Stimulated activated naive B cell treated with anti-CD40 and anti-IgM and Interleukin-4, amounts not matched to agents 10 μg/mL and 1 μg/mL and 100 μg/mL, for 72 hours (primary cell): ENCODE data around the gene OGFOD2.

ENCODE experiments used
- ATAC-seq, 2 donors: fragments of 150-1000 bp; cut with Tn5 transposase; replicated peaks; 2 replicates each; pipeline ENCODE4 v1.10.0; 2021; ENCODE audit warnings: moderate library complexity in 1 of 2
- DNase-seq: peaks from one replicate; pipeline ENCODE4 v3.0.0; 2021
- H3K27ac Mint-ChIP-seq: one replicate; pipeline ENCODE4 v1.8.0; 2022; ENCODE audit warnings: mild to moderate bottlenecking, mixed read lengths
- H3K27me3 Mint-ChIP-seq, 2 donors: one replicate each; pipeline ENCODE4 v1.8.0; 2022; ENCODE audit warnings: mixed read lengths in 2 of 2
- H3K36me3 Mint-ChIP-seq, 2 donors: one replicate each; pipeline ENCODE4 v1.8.0; 2022; ENCODE audit warnings: mixed read lengths in 2 of 2, mild to moderate bottlenecking in 1 of 2
- H3K4me1 Mint-ChIP-seq, 2 donors: one replicate each; pipeline ENCODE4 v1.8.0; 2022; ENCODE audit warnings: mixed read lengths in 2 of 2, mild to moderate bottlenecking in 1 of 2
- H3K4me3 Mint-ChIP-seq, 2 donors: one replicate each; pipeline ENCODE4 v1.8.0; 2022; ENCODE audit warnings: mild to moderate bottlenecking in 2 of 2, mixed read lengths in 2 of 2, moderate library complexity in 1 of 2
- H3K9me3 Mint-ChIP-seq, 2 donors: one replicate each; pipeline ENCODE4 v1.8.0; 2022; ENCODE audit warnings: mixed read lengths in 2 of 2, mild to moderate bottlenecking in 1 of 2

OGFOD2 gene

GRCh38 chr12:123027726-123028445 is 52.8 kb downstream of the OGFOD2 start:
- ATAC-seq (no peak), DNase-seq (no peak)
- Mint-ChIP-seq H3K27me3 (no peaks in the 10 kb centered on the region), H3K4me1 (peaks cover 1 to 4% of the 10 kb centered on the region in 2 donors), H3K36me3 (peaks cover 8 to 9% of the 10 kb centered on the region in 2 donors), H3K27ac (peak overlapping the region; percentile 44), H3K4me3 (no peak overlapping the region), H3K9me3 (no peaks in the 10 kb centered on the region)

GRCh38 chr12:123028475-123028874 is 53.4 kb downstream of the OGFOD2 start:
- Mint-ChIP-seq H3K27me3 (no peaks in the 10 kb centered on the region), H3K4me3 (no peak overlapping the region), H3K4me1 (peaks cover 7% of the 10 kb centered on the region in 2 donors), H3K9me3 (no peaks in the 10 kb centered on the region), H3K36me3 (peaks cover 8 to 15% of the 10 kb centered on the region in 2 donors), H3K27ac (no peak overlapping the region)
- no peak for DNase-seq
- no peak for ATAC-seq

- Mint-ChIP-seq H3K27me3 (no peaks in the 10 kb centered on the region), H3K4me3 (no peak overlapping the region), H3K36me3 (peaks cover 8 to 20% of the 10 kb centered on the region in 2 donors), H3K4me1 (peaks cover 16 to 18% of the 10 kb centered on the region in 2 donors), H3K9me3 (no peaks in the 10 kb centered on the region), H3K27ac (no peak overlapping the region)
- ATAC-seq (no peak), DNase-seq (no peak)
Measured at GRCh38 chr12:123029550-123029949, 54.5 kb downstream of the OGFOD2 start.
